K562 (cell line): ENCODE measurements around the gene MRPS6. TPM values are rescaled to one million over a fixed set of nuclear protein-coding genes. Genes with fewer than 3 reads are reported as not detected.

Experiments
- ATAC-seq: fragments of 200-7000 bp; cut with Tn5 transposase; 3 replicates; pipeline ENCODE4 v1.9.1; 2020; ENCODE audit warnings: moderate library complexity
- BruUV-seq: library from RNA; stranded (reverse); fragments of 400-500 nt; replicated peaks from 2 replicates; lab custom pipeline; 2021; lab: Mats Ljungman, UMichigan
- CTCF ChIA-PET: fragments of 300-600 bp; formaldehyde crosslinking; extraction: SDS; loops from one replicate; lab custom pipeline; 2021; ENCODE audit warnings: low intra/inter-chr PET ratio; lab: Yijun Ruan, JAX
- POLR2A ChIA-PET: fragments of 300-600, 350-650 bp; sonication (Branson Sonifier 250); formaldehyde crosslinking; extraction: SDS; loops from one replicate; lab custom pipeline; 2021; ENCODE audit warnings: antibody characterized with exemption, inconsistent platforms; lab: Yijun Ruan, JAX
- DNase-seq, 4 experiments: peaks; one replicate each; pipeline versions ENCODE4 v3.0.0 to v3.0.0-alpha.2; 2011 to 2018; ENCODE audit warnings: low spot score in 3 of 4, mixed read lengths in 3 of 4; ENCODE audit errors: extremely low read depth in 1 of 4
- FAIRE-seq: peaks from 2 replicates; lab custom pipeline; 2011; peaks lifted over from hg19 to GRCh38; lab: Jason Lieb, UNC
- H2AFZ ChIP-seq: 2 replicates; pipeline ENCODE4 v1.6.0; 2011; ENCODE audit warnings: low read depth, low read length, control low read depth, inconsistent platforms
- H3K27ac ChIP-seq: fragments of 200-600 bp; 3 replicates; pipeline ENCODE4 v1.8.0; 2011; ENCODE audit warnings: low read depth, mild to moderate bottlenecking, control low read depth, inconsistent platforms, low read length, moderate library complexity, mixed read lengths; ENCODE audit errors: extremely low read depth
- H3K27me3 ChIP-seq, 2 experiments: fragments of 300-600 bp in 1 of 2; 2 replicates in 1 of 2; 3 replicates in 1 of 2; pipeline versions ENCODE4 v1.6.0 to v1.8.0; 2011; ENCODE audit warnings: inconsistent platforms in 2 of 2, low read length in 2 of 2, mild to moderate bottlenecking in 1 of 2, mixed read lengths in 1 of 2, moderate library complexity in 1 of 2; ENCODE audit not compliant: control insufficient read depth in 2 of 2, insufficient read depth in 2 of 2
- H3K36me3 ChIP-seq: fragments of 300-600 bp; 3 replicates; pipeline ENCODE4 v1.8.0; 2011; ENCODE audit warnings: mild to moderate bottlenecking, low read length, inconsistent platforms; ENCODE audit not compliant: control insufficient read depth, insufficient read depth
- H3K4me1 ChIP-seq, 2 experiments: fragments of 200-600 bp in 1 of 2; replicated peaks in 1 of 2; 2 replicates in 1 of 2; 3 replicates in 1 of 2; pipeline versions ENCODE4 v1.5.1 to v1.8.0; 2011; ENCODE audit warnings: inconsistent platforms in 2 of 2, low read length in 2 of 2, mild to moderate bottlenecking in 1 of 2, mixed read lengths in 1 of 2, moderate library complexity in 1 of 2; ENCODE audit not compliant: control insufficient read depth in 2 of 2, insufficient read depth in 2 of 2
- H3K4me2 ChIP-seq: 2 replicates; pipeline ENCODE4 v1.6.1; 2011; ENCODE audit warnings: low read length, control low read depth, inconsistent platforms, mixed read lengths; ENCODE audit not compliant: insufficient read depth
- H3K4me3 ChIP-seq: fragments of 200-600 bp; sonication (generic), shearing (Covaris generic); 2 replicates; pipeline ENCODE4 v1.5.1; 2016; ENCODE audit warnings: control low read depth, inconsistent platforms
- H3K79me2 ChIP-seq: fragments of 200-600 bp; 3 replicates; pipeline ENCODE4 v1.8.0; 2011; ENCODE audit warnings: low read length, inconsistent platforms; ENCODE audit not compliant: control insufficient read depth, insufficient read depth
- H3K9ac ChIP-seq, 2 experiments: 2 replicates each; pipeline versions ENCODE4 v1.6.0 to v1.6.1; 2011; ENCODE audit warnings: low read depth in 2 of 2, low read length in 2 of 2, control low read depth in 1 of 2, inconsistent platforms in 1 of 2, mild to moderate bottlenecking in 1 of 2, mixed read lengths in 1 of 2; ENCODE audit not compliant: insufficient read depth in 1 of 2
- H3K9me1 ChIP-seq: one replicate; pipeline ENCODE4 v1.6.0; 2011; ENCODE audit warnings: inconsistent platforms, mild to moderate bottlenecking, low read length, moderate library complexity; ENCODE audit not compliant: control insufficient read depth, insufficient read depth
- H3K9me3 ChIP-seq: replicated peaks from 2 replicates; pipeline ENCODE4 v1.5.1; 2011; ENCODE audit warnings: low read depth, low read length, inconsistent platforms; ENCODE audit not compliant: control insufficient read depth, insufficient read depth
- H4K20me1 ChIP-seq: replicated peaks from 2 replicates; pipeline ENCODE4 v1.6.1; 2011; ENCODE audit warnings: low read length, inconsistent platforms, mixed read lengths; ENCODE audit not compliant: control insufficient read depth, insufficient read depth
- ATF7 ChIP-seq: fragments of 450-650 bp; IDR thresholded peaks from 2 replicates; pipeline ENCODE4 v1.7.1; 2014; ENCODE audit warnings: mild to moderate bottlenecking, moderate library complexity
- BDP1 ChIP-seq: IDR thresholded peaks from 3 replicates; pipeline ENCODE4 v1.6.1; 2011; ENCODE audit not compliant: insufficient read length, insufficient read depth
- CSDE1 ChIP-seq, 2 experiments: fragments of 450-650 bp; IDR thresholded peaks; 2 replicates each; pipeline ENCODE4 v1.6.1; 2016; ENCODE audit warnings: mild to moderate bottlenecking in 1 of 2
- EZH2 ChIP-seq: IDR thresholded peaks from 2 replicates; pipeline ENCODE4 v1.6.1; 2012; ENCODE audit warnings: low read depth, mild to moderate bottlenecking, inconsistent platforms, low read length, borderline replicate concordance
- FOXA1 ChIP-seq: fragments of 450-650 bp; IDR thresholded peaks from 2 replicates; pipeline ENCODE4 v1.6.1; 2016; ENCODE audit warnings: mild to moderate bottlenecking, borderline replicate concordance
- GABPA ChIP-seq: fragments of 200-800 bp; sonication (Bioruptor generic); conservative IDR thresholded peaks from 2 replicates; pipeline ENCODE4 v1.6.1; 2016; ENCODE audit warnings: low read depth, missing genetic modification characterization, missing compliant biosample characterization
- HMGN3 ChIP-seq: IDR thresholded peaks from 2 replicates; pipeline ENCODE4 v1.6.1; 2011; ENCODE audit warnings: borderline replicate concordance, low read depth, mild to moderate bottlenecking, mixed read lengths, low read length; ENCODE audit not compliant: insufficient read length; ENCODE audit errors: extremely low read depth
- HNRNPLL ChIP-seq: fragments of 200-400 bp; formaldehyde crosslinking; IDR thresholded peaks from 2 replicates; pipeline ENCODE4 v1.6.1; 2017; ENCODE audit warnings: low read length, low read depth, mild to moderate bottlenecking; ENCODE audit not compliant: poor library complexity, severe bottlenecking
- HOXB6 ChIP-seq: fragments of 250-450 bp; sonication (Bioruptor Pico); IDR thresholded peaks from 2 replicates; pipeline ENCODE4 v1.5.1; 2022; ENCODE audit warnings: mild to moderate bottlenecking, borderline replicate concordance
- MTA3 ChIP-seq: fragments of 450-650 bp; formaldehyde crosslinking; IDR thresholded peaks from 2 replicates; pipeline ENCODE4 v1.6.1; 2017; ENCODE audit warnings: mild to moderate bottlenecking, borderline replicate concordance
- POLR2AphosphoS5 ChIP-seq: IDR thresholded peaks from 2 replicates; pipeline ENCODE4 v1.6.1; 2011; ENCODE audit warnings: mild to moderate bottlenecking, low read depth, low read length, moderate library complexity; ENCODE audit not compliant: control insufficient read depth, insufficient read depth
- POLR3G ChIP-seq: IDR thresholded peaks from 2 replicates; pipeline ENCODE4 v1.6.1; 2011; ENCODE audit not compliant: insufficient read length, insufficient replicate concordance; ENCODE audit errors: extremely low read depth
- RBM34 ChIP-seq: fragments of 200-400 bp; formaldehyde crosslinking; IDR thresholded peaks from 2 replicates; pipeline ENCODE4 v1.6.1; 2018; ENCODE audit warnings: low read length, borderline replicate concordance; ENCODE audit not compliant: insufficient read depth
- ZBED1 ChIP-seq: IDR thresholded peaks from 2 replicates; pipeline ENCODE4 v1.6.1; 2014
- ZFP1 ChIP-seq: fragments of 450-650 bp; formaldehyde crosslinking; IDR thresholded peaks from 2 replicates; pipeline ENCODE4 v1.4.0; 2020; ENCODE audit warnings: mild to moderate bottlenecking, mixed read lengths
- ZKSCAN8 ChIP-seq: fragments of 200-800 bp; sonication (Bioruptor generic); IDR thresholded peaks from 2 replicates; pipeline ENCODE4 v1.6.1; 2016; ENCODE audit warnings: missing genetic modification characterization, missing compliant biosample characterization
- ZNF124 ChIP-seq: sonication (generic); formaldehyde crosslinking; IDR thresholded peaks from 2 replicates; pipeline ENCODE4 v1.8.1; 2022; ENCODE audit warnings: missing genetic modification reagents
- ZNF282 ChIP-seq: sonication (generic); formaldehyde crosslinking; IDR thresholded peaks from 2 replicates; pipeline ENCODE4 v1.8.1; 2023; ENCODE audit warnings: missing genetic modification reagents
- WGBS: fragments of 100-300 bp; shearing (Covaris generic); methylation state at CpG from one replicate; pipeline ENCODE4 v1.1.6; 2016; ENCODE audit warnings: low coverage, mixed read lengths; ENCODE audit not compliant: insufficient coverage; ENCODE audit errors: missing lambda C conversion rate; 5-methylcytosine and 5-hydroxymethylcytosine counted together
- in situ Hi-C: fragments of 300-500 bp; cut with MboI; formaldehyde crosslinking; loops from 4 replicates; pipeline ENCODE4 v1.15.0; 2018; ENCODE audit warnings: inconsistent platforms, mixed read lengths
- intact Hi-C: fragments of 100-400 bp; cut with micrococcal nuclease; formaldehyde crosslinking; loops from 2 replicates; pipeline ENCODE4 v1.14.2; 2022
- polyA plus RNA-seq, 8 experiments: library from polyadenylated mRNA; depleted of rRNA in 4 of 8; stranded (reverse) in 5 of 8; unstranded in 3 of 8; fragments of >200 nt; fragmentation: Nextera tagmentation in 2 of 8; fragmentation: Illumina TruSeq in 1 of 8; extraction: Ambion mirVana in 2 of 8; extraction: Trizol in 1 of 8; gene quantifications; 2 replicates each; pipeline versions ENCODE4 v1.2.1 to v1.2.3, GENCODE V29; 2011 to 2014; ENCODE audit warnings: inconsistent platforms in 1 of 8, missing spikeins in 1 of 8
- total RNA-seq, 7 experiments: library from RNA; depleted of rRNA in 6 of 7; stranded (reverse); fragments of >200 nt in 6 of 7; fragmentation: Illumina TruSeq in 2 of 7; extraction: Trizol in 2 of 7; gene quantifications; 2 replicates each; pipeline versions ENCODE4 v1.2.1 to v1.2.3, GENCODE V29; 2011 to 2021; ENCODE audit warnings: low replicate concordance in 1 of 7
- TF ChIP-seq, protein P1 (sequence below): fragments of 450-650 bp; IDR thresholded peaks from 2 replicates; pipeline ENCODE4 v1.7.1; 2018; ENCODE audit warnings: mild to moderate bottlenecking, low read depth; ENCODE audit not compliant: partially characterized antibody

MRPS6 gene
- total and polyA plus RNA-seq, 9 of the 15 experiments (the other 6 are each of a cell fraction or from before 2014, with no cell fraction given): 26.1 to 72.0 (median 39.3) TPM

DNA sequence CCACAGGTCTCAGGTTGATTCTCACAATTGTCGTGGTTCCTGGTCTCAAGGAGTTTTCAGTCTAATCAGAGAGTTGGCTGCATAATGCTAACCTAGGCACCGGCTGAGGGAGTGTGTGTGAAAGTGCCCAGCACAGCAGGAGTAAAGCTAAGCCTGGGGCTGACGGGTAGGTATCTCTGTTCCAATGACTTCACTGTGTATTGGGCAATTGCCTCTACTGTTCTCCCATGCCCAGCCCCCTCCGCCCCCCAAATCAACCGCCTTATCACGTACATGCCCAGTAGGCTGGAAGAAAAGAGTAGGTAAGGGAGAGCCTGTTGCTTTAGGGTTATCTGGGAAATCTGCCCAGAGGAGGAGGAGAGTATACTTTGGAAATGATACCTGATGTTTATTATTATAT lies 54.7 kb downstream of the MRPS6 start:
- 84% methylated on average over 6 of the region's 6 CpGs for WGBS
- H3K9me3 ChIP-seq: no peaks in the 10 kb centered on the region
- H3K4me3 ChIP-seq: no peak overlapping the region
- FAIRE-seq (no peak), ATAC-seq (no peak), DNase-seq (no peak)
- no peak overlapping the region for H3K9ac ChIP-seq
- ChIA-PET CTCF (no interaction called here), POLR2A (interaction anchor here (0.9 kb wide), 1 partner anchor 30 kb away, joined by 3 read pairs; no protein-coding TSS in a partner anchor)
- no peaks in the 10 kb centered on the region for H3K27me3 ChIP-seq
- H4K20me1 ChIP-seq: no peaks in the 10 kb centered on the region
- peaks cover 38% of the 10 kb centered on the region for H3K36me3 ChIP-seq
- H2AFZ ChIP-seq: no peak overlapping the region
- H3K79me2 ChIP-seq: peaks cover 25% of the 10 kb centered on the region
- no peak overlapping the region for H3K4me2 ChIP-seq
- peaks cover 3 to 17% of the 10 kb centered on the region in 2 experiments; a peak in 3 of 5 replicates for H3K4me1 ChIP-seq
- intact Hi-C loops: no loop called here
- H3K9me1 ChIP-seq: peaks cover 3% of the 10 kb centered on the region
- in situ Hi-C loops: no loop called here
- no peak for TF ChIP-seq FOXA1
- no peak for TF ChIP-seq ZBED1
- TF ChIP-seq HNRNPLL: no peak
- TF ChIP-seq HOXB6 (CRISPR knock-in tag): no peak
- no peak for TF ChIP-seq ZNF124 (CRISPR knock-in tag)
- no peak for TF ChIP-seq CSDE1 (IDR thresholded peaks at IDR 0.05)
- TF ChIP-seq EZH2: no peak
- no peak for TF ChIP-seq GABPA (tag)
- TF ChIP-seq POLR3G: no peak
- TF ChIP-seq HMGN3: no peak
- TF ChIP-seq ZFP1 (CRISPR knock-in tag): no peak
- TF ChIP-seq ZNF282 (CRISPR knock-in tag): no peak
- TF ChIP-seq ATF7: no peak
- no peak for TF ChIP-seq RBM34
- TF ChIP-seq ZKSCAN8 (CRISPR knock-in tag): no peak
- TF ChIP-seq BDP1: no peak
- TF ChIP-seq MTA3: no peak
- TF ChIP-seq, protein P1, sequence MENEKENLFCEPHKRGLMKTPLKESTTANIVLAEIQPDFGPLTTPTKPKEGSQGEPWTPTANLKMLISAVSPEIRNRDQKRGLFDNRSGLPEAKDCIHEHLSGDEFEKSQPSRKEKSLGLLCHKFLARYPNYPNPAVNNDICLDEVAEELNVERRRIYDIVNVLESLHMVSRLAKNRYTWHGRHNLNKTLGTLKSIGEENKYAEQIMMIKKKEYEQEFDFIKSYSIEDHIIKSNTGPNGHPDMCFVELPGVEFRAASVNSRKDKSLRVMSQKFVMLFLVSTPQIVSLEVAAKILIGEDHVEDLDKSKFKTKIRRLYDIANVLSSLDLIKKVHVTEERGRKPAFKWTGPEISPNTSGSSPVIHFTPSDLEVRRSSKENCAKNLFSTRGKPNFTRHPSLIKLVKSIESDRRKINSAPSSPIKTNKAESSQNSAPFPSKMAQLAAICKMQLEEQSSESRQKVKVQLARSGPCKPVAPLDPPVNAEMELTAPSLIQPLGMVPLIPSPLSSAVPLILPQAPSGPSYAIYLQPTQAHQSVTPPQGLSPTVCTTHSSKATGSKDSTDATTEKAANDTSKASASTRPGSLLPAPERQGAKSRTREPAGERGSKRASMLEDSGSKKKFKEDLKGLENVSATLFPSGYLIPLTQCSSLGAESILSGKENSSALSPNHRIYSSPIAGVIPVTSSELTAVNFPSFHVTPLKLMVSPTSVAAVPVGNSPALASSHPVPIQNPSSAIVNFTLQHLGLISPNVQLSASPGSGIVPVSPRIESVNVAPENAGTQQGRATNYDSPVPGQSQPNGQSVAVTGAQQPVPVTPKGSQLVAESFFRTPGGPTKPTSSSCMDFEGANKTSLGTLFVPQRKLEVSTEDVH: no peak
- no peak for TF ChIP-seq POLR2AphosphoS5
- no TSS peak for BruUV-seq
- H3K27ac ChIP-seq: no peak overlapping the region
